HEK293T (cell line): ENCODE data around the gene CIART.
A peak's percentile ranks its signal among the peaks of the same experiment; 100 is the strongest.

ENCODE experiments used
- CTCF ChIA-PET: fragments of 350-600 bp; formaldehyde crosslinking; extraction: SDS; loops from one replicate; lab custom pipeline; 2021; ENCODE audit warnings: antibody characterized with exemption, inconsistent platforms; lab: Yijun Ruan, JAX
- POLR2A ChIA-PET: fragments of 350-600 bp; formaldehyde crosslinking; extraction: SDS; loops from one replicate; lab custom pipeline; 2020; ENCODE audit warnings: antibody characterized with exemption, inconsistent platforms; lab: Yijun Ruan, JAX
- DNase-seq: peaks from one replicate; pipeline ENCODE4 v3.0.0; 2012; ENCODE audit warnings: mixed read lengths; ENCODE audit errors: extremely low spot score
- ARNT ChIP-seq: fragments of 450-650 bp; IDR thresholded peaks from 2 replicates; pipeline ENCODE4 v1.6.1; 2017; ENCODE audit warnings: mild to moderate bottlenecking
- BHLHE40 ChIP-seq: fragments of 450-650 bp; IDR thresholded peaks from 2 replicates; pipeline ENCODE4 v1.6.1; 2016; ENCODE audit warnings: mild to moderate bottlenecking, moderate library complexity, borderline replicate concordance
- CTBP1 ChIP-seq: fragments of 450-650 bp; IDR thresholded peaks from 2 replicates; pipeline ENCODE4 v1.6.1; 2016; ENCODE audit warnings: borderline replicate concordance
- ELF4 ChIP-seq: fragments of 450-650 bp; IDR thresholded peaks from 2 replicates; pipeline ENCODE4 v1.6.1; 2017; ENCODE audit warnings: antibody characterized with exemption
- FOXA1 ChIP-seq: fragments of 450-650 bp; IDR thresholded peaks from 2 replicates; pipeline ENCODE4 v1.6.1; 2016; ENCODE audit warnings: mild to moderate bottlenecking
- FOXK2 ChIP-seq: fragments of 450-650 bp; IDR thresholded peaks from 2 replicates; pipeline ENCODE4 v1.6.1; 2016; ENCODE audit warnings: mild to moderate bottlenecking
- FOXM1 ChIP-seq: fragments of 450-650 bp; IDR thresholded peaks from 2 replicates; pipeline ENCODE4 v1.6.1; 2017; ENCODE audit warnings: mild to moderate bottlenecking, borderline replicate concordance
- HDGF ChIP-seq: fragments of 450-650 bp; IDR thresholded peaks from 2 replicates; pipeline ENCODE4 v1.6.1; 2017; ENCODE audit warnings: antibody characterized with exemption, borderline replicate concordance
- L3MBTL2 ChIP-seq: fragments of 450-650 bp; conservative IDR thresholded peaks from 2 replicates; pipeline ENCODE4 v1.6.1; 2016; ENCODE audit warnings: mild to moderate bottlenecking
- LEF1 ChIP-seq: fragments of 450-650 bp; IDR thresholded peaks from 2 replicates; pipeline ENCODE4 v1.6.1; 2017; ENCODE audit warnings: mild to moderate bottlenecking, borderline replicate concordance
- NFRKB ChIP-seq: fragments of 450-650 bp; IDR thresholded peaks from 2 replicates; pipeline ENCODE4 v1.6.1; 2016; ENCODE audit warnings: mild to moderate bottlenecking, moderate library complexity
- PKNOX1 ChIP-seq: fragments of 450-650 bp; IDR thresholded peaks from 2 replicates; pipeline ENCODE4 v1.6.1; 2016
- SP1 ChIP-seq: fragments of 450-650 bp; IDR thresholded peaks from 2 replicates; pipeline ENCODE4 v1.6.1; 2017
- SUZ12 ChIP-seq: fragments of 450-650 bp; IDR thresholded peaks from 2 replicates; pipeline ENCODE4 v1.6.1; 2016; ENCODE audit warnings: mild to moderate bottlenecking
- TARDBP ChIP-seq: fragments of 450-650 bp; IDR thresholded peaks from 2 replicates; pipeline ENCODE4 v1.6.1; 2016
- ZNF384 ChIP-seq: fragments of 450-650 bp; IDR thresholded peaks from 2 replicates; pipeline ENCODE4 v1.6.1; 2016

Gene CIART

GRCh38 chr1:150280138-150280707 lies 2.1 kb upstream of the CIART start:
- DNase-seq, result no peak
- CTCF ChIA-PET, result interaction anchor here (2.0 to 4.4 kb wide), 2 partner anchors 8 to 24 kb away, joined by 11 to 38 read pairs; partner anchors contain the start of genes C1orf54 and CA14
- TF ChIP-seq CTBP1 (no peak), LEF1 (no peak)
- POLR2A ChIA-PET, result interaction anchor here (0.9 to 3.7 kb wide), 6 partner anchors 8 to 84 kb away, joined by 3 to 20 read pairs (median 6); partner anchors contain the start of genes APH1A, C1orf54 and RPRD2

GRCh38 chr1:150281221-150281757 lies 1.1 kb upstream of the CIART start:
- TF ChIP-seq FOXM1, result no peak
- TF ChIP-seq ZNF384, result peak; percentile 88
- CTCF ChIA-PET, result interaction anchor here (0.6 to 4.4 kb wide), 4 partner anchors 9 to 25 kb away, joined by 3 to 38 read pairs (median 7); partner anchors contain the start of genes C1orf54 and CA14
- DNase-seq, result peak; percentile 69
- POLR2A ChIA-PET, result interaction anchor here (0.9 to 3.7 kb wide), 6 partner anchors 9 to 83 kb away, joined by 3 to 20 read pairs (median 4); partner anchors contain the start of genes APH1A, C1orf54, CA14 and RPRD2

- ChIA-PET POLR2A (interaction anchor here (1.3 kb wide), 1 partner anchor 25 kb away, joined by 3 read pairs; the partner anchor contains the start of gene CA14), CTCF (interaction anchor here (0.6 to 4.4 kb wide), 2 partner anchors 26 to 85 kb away, joined by 3 to 38 read pairs; partner anchors contain the start of gene CA14)
- no peak for DNase-seq
- TF ChIP-seq FOXK2 (no peak), SP1 (no peak), BHLHE40 (no peak), FOXA1 (no peak), NFRKB (no peak), SUZ12 (no peak), ZNF384 (no peak), PKNOX1 (no peak), ELF4 (no peak), CTBP1 (no peak), ARNT (no peak), L3MBTL2 (no peak), HDGF (no peak), LEF1 (no peak)
Measured at GRCh38 chr1:150282558-150282958, 204 bp downstream of the CIART start.

- DNase-seq, result no peak
- TF ChIP-seq BHLHE40 (no peak), SP1 (no peak), NFRKB (no peak), ELF4 (no peak), FOXM1 (no peak), ZNF384 (no peak), FOXA1 (no peak), PKNOX1 (no peak), HDGF (no peak), FOXK2 (no peak), SUZ12 (no peak), L3MBTL2 (no peak), LEF1 (no peak)
- ChIA-PET CTCF (interaction anchor here (0.6 to 0.8 kb wide), 2 partner anchors 27 to 85 kb away, joined by 3 to 5 read pairs; no protein-coding TSS in a partner anchor), POLR2A (no interaction called here)
Measured at GRCh38 chr1:150283260-150283659, 906 bp downstream of the CIART start.

GRCh38 chr1:150288382-150288781 lies 6.0 kb downstream of the CIART start:
- CTCF ChIA-PET, result no interaction called here
- TF ChIP-seq FOXK2 (no peak), HDGF (no peak), PKNOX1 (no peak), L3MBTL2 (no peak), BHLHE40 (no peak), ELF4 (no peak), ZNF384 (no peak), CTBP1 (no peak), SP1 (no peak), TARDBP (no peak), NFRKB (no peak)

GRCh38 chr1:150288822-150289221 lies 6.5 kb downstream of the CIART start:
- CTCF ChIA-PET, result no interaction called here
- POLR2A ChIA-PET, result interaction anchor here (1.6 kb wide), 1 partner anchor 33 kb away, joined by 3 read pairs; the partner anchor contains the start of gene PRPF3
- DNase-seq, result no peak
- no peak for TF ChIP-seq TARDBP
- no peak for TF ChIP-seq ELF4
- TF ChIP-seq FOXK2, result no peak
- TF ChIP-seq L3MBTL2, result no peak
- TF ChIP-seq NFRKB, result no peak
- TF ChIP-seq BHLHE40, result no peak
- no peak for TF ChIP-seq CTBP1
- no peak for TF ChIP-seq HDGF
- no peak for TF ChIP-seq ZNF384
- TF ChIP-seq FOXA1, result no peak
- TF ChIP-seq FOXM1, result no peak
- no peak for TF ChIP-seq LEF1
- no peak for TF ChIP-seq PKNOX1
- TF ChIP-seq SP1, result no peak

More at GRCh38 chr1:150288382-150288781, 6.0 kb downstream of the CIART start:
- DNase-seq, result no peak
- POLR2A ChIA-PET, result interaction anchor here (1.4 to 1.6 kb wide), 2 partner anchors 33 kb away, joined by 3 to 4 read pairs; partner anchors contain the start of gene PRPF3
